Measurements from ENCODE around the gene SFTPD.

Gene SFTPD

GRCh38 chr10:79985481-79986072 lies 36.7 kb upstream of the SFTPD start:
- no peak overlapping the region for H2AFZ ChIP-seq (ENCODE audit: low read length)
- no peaks in the 10 kb centered on the region for H3K27me3 ChIP-seq (ENCODE audit: insufficient read depth, low read length)
- H3K4me2 ChIP-seq (ENCODE audit: low read length) = no peak overlapping the region
- H3K36me3 ChIP-seq (ENCODE audit: insufficient read depth, low read length) = no peaks in the 10 kb centered on the region
- H3K9me2 ChIP-seq (ENCODE audit: low read depth, low read length) = no peaks in the 10 kb centered on the region
- H3K9me3 ChIP-seq (ENCODE audit: low read length) = no peaks in the 10 kb centered on the region
- no peaks in the 10 kb centered on the region for H4K20me1 ChIP-seq (ENCODE audit: insufficient read depth, low read length)
- H3K4me1 ChIP-seq (ENCODE audit: insufficient read depth, low read length, severe bottlenecking) = no peaks in the 10 kb centered on the region
- H3F3A ChIP-seq (ENCODE audit: insufficient read depth, low read length) = no peaks in the 10 kb centered on the region
- no peaks in the 10 kb centered on the region for H3K79me2 ChIP-seq (ENCODE audit: insufficient read depth, low read length)
- H3K4me3 ChIP-seq (ENCODE audit: low read depth, low read length, poor library complexity, severe bottlenecking) = no peak overlapping the region
- TF ChIP-seq EZH2 (IDR thresholded peaks at IDR 0.05; ENCODE audit: borderline replicate concordance, low read length) = no peak
- TF ChIP-seq, protein P1, sequence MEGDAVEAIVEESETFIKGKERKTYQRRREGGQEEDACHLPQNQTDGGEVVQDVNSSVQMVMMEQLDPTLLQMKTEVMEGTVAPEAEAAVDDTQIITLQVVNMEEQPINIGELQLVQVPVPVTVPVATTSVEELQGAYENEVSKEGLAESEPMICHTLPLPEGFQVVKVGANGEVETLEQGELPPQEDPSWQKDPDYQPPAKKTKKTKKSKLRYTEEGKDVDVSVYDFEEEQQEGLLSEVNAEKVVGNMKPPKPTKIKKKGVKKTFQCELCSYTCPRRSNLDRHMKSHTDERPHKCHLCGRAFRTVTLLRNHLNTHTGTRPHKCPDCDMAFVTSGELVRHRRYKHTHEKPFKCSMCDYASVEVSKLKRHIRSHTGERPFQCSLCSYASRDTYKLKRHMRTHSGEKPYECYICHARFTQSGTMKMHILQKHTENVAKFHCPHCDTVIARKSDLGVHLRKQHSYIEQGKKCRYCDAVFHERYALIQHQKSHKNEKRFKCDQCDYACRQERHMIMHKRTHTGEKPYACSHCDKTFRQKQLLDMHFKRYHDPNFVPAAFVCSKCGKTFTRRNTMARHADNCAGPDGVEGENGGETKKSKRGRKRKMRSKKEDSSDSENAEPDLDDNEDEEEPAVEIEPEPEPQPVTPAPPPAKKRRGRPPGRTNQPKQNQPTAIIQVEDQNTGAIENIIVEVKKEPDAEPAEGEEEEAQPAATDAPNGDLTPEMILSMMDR (IDR thresholded peaks at IDR 0.05; ENCODE audit: low read length) = no peak
- H3K27ac ChIP-seq (ENCODE audit: low read depth, low read length, poor library complexity, severe bottlenecking) = no peak overlapping the region
- H3K9ac ChIP-seq (ENCODE audit: low read length) = no peak overlapping the region

DNA sequence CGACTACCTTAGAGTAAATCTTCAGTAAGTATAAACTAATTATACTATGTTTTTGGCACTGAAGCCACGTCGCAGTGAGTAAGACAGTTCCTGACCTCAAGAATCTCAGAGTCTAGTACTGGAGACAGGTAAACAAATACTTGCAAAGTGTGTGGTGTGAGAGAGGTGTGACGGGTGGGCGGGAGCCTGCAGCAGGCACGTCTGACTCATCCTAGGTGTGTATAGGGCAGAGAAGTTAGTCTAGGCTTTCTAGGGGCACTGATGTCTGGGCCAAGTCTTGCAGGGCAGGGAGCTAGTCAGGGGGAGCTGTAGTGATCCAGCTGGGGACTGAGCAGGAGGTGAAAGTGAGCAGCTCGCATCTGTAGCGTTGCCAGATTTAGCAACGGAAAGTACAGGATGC lies 35.9 kb upstream of the SFTPD start:
- Histone ChIP-seq H3K36me3 (ENCODE audit: insufficient read depth, low read length) (no peaks in the 10 kb centered on the region), H3K27me3 (ENCODE audit: insufficient read depth, low read length) (no peaks in the 10 kb centered on the region), H3K27ac (ENCODE audit: low read depth, low read length, poor library complexity, severe bottlenecking) (no peak overlapping the region), H2AFZ (ENCODE audit: low read length) (no peak overlapping the region), H3K4me1 (ENCODE audit: insufficient read depth, low read length, severe bottlenecking) (no peaks in the 10 kb centered on the region), H3K4me3 (ENCODE audit: low read depth, low read length, poor library complexity, severe bottlenecking) (no peak overlapping the region), H3K9ac (ENCODE audit: low read length) (no peak overlapping the region), H3K4me2 (ENCODE audit: low read length) (no peak overlapping the region), H3K79me2 (ENCODE audit: insufficient read depth, low read length) (no peaks in the 10 kb centered on the region), H3K9me2 (ENCODE audit: low read depth, low read length) (no peaks in the 10 kb centered on the region), H4K20me1 (ENCODE audit: insufficient read depth, low read length) (no peaks in the 10 kb centered on the region), H3K9me3 (ENCODE audit: low read length) (no peaks in the 10 kb centered on the region), H3F3A (ENCODE audit: insufficient read depth, low read length) (no peaks in the 10 kb centered on the region)
- TF ChIP-seq EZH2 (IDR thresholded peaks at IDR 0.05; ENCODE audit: borderline replicate concordance, low read length) = no peak
- TF ChIP-seq, protein P1 (IDR thresholded peaks at IDR 0.05; ENCODE audit: low read length) = no peak

DNA sequence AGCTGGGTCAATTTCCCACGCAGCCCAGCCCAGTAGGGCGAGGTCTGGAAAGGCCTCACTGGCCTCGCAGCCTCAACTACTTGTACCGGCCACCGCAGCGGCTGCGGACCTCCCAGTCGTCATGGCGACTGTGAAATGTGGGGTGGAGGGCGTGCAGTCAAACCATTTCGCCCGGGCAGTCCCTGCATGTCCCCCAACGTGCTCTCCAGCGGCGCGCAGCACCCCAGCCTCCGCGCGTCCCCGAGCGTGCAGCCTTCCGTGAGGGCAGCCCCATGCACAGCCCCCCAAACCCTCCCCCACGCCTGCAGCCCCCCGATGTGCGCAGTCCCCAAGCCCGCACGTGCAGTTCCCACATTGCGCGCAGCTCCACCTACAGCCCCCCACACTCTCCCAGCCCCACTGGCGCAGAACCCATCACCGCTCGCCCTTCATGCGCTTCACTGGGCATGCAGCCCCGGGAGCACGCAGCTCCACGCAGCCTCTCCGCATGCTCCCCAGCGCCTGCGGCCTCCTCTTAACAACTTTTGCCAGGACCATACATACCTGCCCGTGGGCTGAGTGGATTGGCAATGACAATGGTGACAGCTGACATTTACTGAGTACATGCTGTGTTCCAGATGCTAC lies 34.5 kb upstream of the SFTPD start:
- Histone ChIP-seq H4K20me1 (ENCODE audit: insufficient read depth, low read length) (no peaks in the 10 kb centered on the region), H3K79me2 (ENCODE audit: insufficient read depth, low read length) (no peaks in the 10 kb centered on the region), H3K27me3 (ENCODE audit: insufficient read depth, low read length) (no peaks in the 10 kb centered on the region), H3K9me3 (ENCODE audit: low read length) (no peaks in the 10 kb centered on the region), H3K9ac (ENCODE audit: low read length) (no peak overlapping the region), H2AFZ (ENCODE audit: low read length) (no peak overlapping the region), H3K27ac (ENCODE audit: low read depth, low read length, poor library complexity, severe bottlenecking) (no peak overlapping the region), H3K36me3 (ENCODE audit: insufficient read depth, low read length) (no peaks in the 10 kb centered on the region), H3K9me2 (ENCODE audit: low read depth, low read length) (no peaks in the 10 kb centered on the region), H3K4me2 (ENCODE audit: low read length) (no peak overlapping the region), H3K4me1 (ENCODE audit: insufficient read depth, low read length, severe bottlenecking) (no peaks in the 10 kb centered on the region), H3F3A (ENCODE audit: insufficient read depth, low read length) (no peaks in the 10 kb centered on the region), H3K4me3 (ENCODE audit: low read depth, low read length, poor library complexity, severe bottlenecking) (no peak overlapping the region)
- no peak for TF ChIP-seq EZH2 (IDR thresholded peaks at IDR 0.05; ENCODE audit: borderline replicate concordance, low read length)
- TF ChIP-seq, protein P1 (IDR thresholded peaks at IDR 0.05; ENCODE audit: low read length) = no peak
